T-helper 2 cell treated with Interferon-gamma antibody and Interleukin-4, amounts not matched to agents 5 μg/mL and 100 μg/mL, for 36 hours (primary cell): ENCODE measurements around the gene C5orf52.
"Not testable (repeated sequence)": the region's sequence is repeated elsewhere in the genome, so short reads cannot be mapped to it uniquely, and the experiment has no call there.

Source experiments
- DNase-seq: peaks from one replicate; pipeline ENCODE4 v3.0.0; 2021; ENCODE audit warnings: low spot score
- H3K27ac Mint-ChIP-seq: one replicate; pipeline ENCODE4 v1.8.0; 2021; ENCODE audit warnings: mild to moderate bottlenecking, mixed read lengths
- H3K27me3 Mint-ChIP-seq: one replicate; pipeline ENCODE4 v1.8.0; 2021; ENCODE audit warnings: low read depth, mixed read lengths
- H3K36me3 Mint-ChIP-seq: one replicate; pipeline ENCODE4 v1.8.0; 2021; ENCODE audit warnings: low read depth, mixed read lengths
- H3K4me1 Mint-ChIP-seq: one replicate; pipeline ENCODE4 v1.8.0; 2021; ENCODE audit warnings: low read depth, mixed read lengths
- H3K4me3 Mint-ChIP-seq: one replicate; pipeline ENCODE4 v1.8.0; 2022; ENCODE audit warnings: mild to moderate bottlenecking, moderate library complexity, mixed read lengths
- H3K9me3 Mint-ChIP-seq: one replicate; pipeline ENCODE4 v1.8.0; 2021; ENCODE audit warnings: mixed read lengths

The C5orf52 gene

DNA sequence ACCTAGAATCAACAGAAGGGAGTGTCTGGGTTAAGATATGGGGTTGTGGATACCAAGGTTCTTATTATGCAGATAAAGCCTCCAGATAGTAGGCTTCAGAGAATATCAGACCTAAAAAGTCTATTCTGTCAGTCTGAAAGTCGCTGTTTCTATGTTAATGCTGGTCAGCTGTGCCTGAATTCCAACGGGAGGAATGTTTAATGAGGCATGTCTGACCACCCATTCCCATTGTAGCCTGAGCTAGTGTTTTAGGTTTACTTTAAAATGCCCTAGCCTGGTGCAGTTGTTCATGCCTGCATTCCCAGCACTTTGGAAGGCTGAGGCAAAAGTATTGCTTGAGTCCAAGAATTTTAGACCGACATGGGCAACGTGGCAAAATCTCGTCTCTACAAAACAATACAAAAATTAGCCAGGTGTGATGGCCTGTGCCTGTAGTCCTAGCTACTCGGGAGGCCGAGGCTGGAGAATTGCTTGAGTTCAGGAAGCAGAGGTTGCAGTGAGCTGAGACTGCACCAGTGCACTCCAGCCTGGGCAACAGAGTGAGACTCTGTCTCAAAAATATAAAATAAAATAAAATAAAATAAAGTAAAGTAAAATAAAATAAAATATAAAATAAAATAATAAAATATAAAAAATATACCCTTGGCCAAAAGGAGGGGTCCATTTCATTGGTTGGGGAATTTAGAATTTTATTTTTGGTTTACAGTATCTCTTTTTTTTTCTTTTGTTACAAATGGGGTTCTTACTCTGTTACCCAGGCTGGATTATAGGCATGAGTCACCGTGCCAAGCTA is 11.3 kb upstream of the C5orf52 start:
- H3K9me3 Mint-ChIP-seq: peaks cover 57% of the 10 kb centered on the region
- no peak overlapping the region for H3K4me3 Mint-ChIP-seq
- H3K36me3 Mint-ChIP-seq: peaks cover 28% of the 10 kb centered on the region
- H3K27ac Mint-ChIP-seq: no peak overlapping the region
- peaks cover 3% of the 10 kb centered on the region for H3K4me1 Mint-ChIP-seq
- H3K27me3 Mint-ChIP-seq: peaks cover 2% of the 10 kb centered on the region
- DNase-seq: no peak

DNA sequence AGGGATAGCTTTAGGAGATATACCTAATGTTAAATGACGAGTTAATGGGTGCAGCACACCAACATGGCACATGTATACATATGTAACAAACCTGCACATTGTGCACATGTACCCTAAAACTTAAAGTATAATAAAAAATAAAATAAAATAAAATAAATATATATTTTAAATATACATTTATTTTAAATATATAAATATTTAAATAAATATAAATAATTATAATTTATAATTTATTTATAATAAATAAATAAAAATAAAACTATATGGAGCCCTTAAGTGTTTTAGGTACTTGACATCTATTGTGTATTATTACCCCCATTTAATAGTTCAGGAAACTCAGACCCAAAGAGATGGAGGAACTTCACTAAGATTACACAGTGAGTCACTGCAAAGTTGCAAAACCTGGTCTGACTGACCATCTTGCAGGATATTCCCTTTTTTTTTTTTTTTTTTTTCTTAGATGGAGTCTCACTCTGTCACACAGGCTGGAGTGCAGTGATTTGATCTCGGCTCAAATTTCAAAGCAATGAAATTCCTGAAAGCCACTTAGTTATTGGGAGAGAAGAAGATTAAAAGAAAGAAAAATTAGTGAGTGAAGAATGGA is 5.8 kb upstream of the C5orf52 start:
- Mint-ChIP-seq H3K9me3 (peaks cover 20% of the 10 kb centered on the region), H3K4me1 (peaks cover 15% of the 10 kb centered on the region), H3K27me3 (peaks cover 4% of the 10 kb centered on the region), H3K27ac (no peak overlapping the region), H3K36me3 (peaks cover 10% of the 10 kb centered on the region), H3K4me3 (no peak overlapping the region)
- DNase-seq: no peak

DNA sequence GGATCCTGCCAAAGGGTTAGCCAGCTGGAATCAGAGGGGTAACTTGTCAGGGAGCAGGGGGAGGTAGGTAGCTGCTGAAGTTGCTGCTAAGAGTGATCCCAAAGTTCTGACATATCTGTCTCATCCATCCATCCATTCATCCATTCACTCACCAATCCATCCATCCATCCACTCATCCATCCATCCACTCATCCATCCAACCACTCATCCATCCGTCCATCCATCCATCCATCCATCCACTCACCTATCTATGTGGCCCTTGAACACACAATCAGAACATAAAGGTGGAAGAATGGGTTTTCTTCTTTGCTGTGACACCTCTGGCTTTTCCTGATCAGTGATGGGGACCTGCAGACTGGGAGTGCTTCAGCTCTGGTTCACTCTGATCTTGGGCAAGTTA is 3.0 kb upstream of the C5orf52 start:
- Mint-ChIP-seq H3K4me1 (peaks cover 29% of the 10 kb centered on the region), H3K27ac (no peak overlapping the region), H3K4me3 (no peak overlapping the region), H3K27me3 (peaks cover 25% of the 10 kb centered on the region), H3K36me3 (peaks cover 12% of the 10 kb centered on the region), H3K9me3 (peaks cover 7% of the 10 kb centered on the region)
- DNase-seq: no peak

DNA sequence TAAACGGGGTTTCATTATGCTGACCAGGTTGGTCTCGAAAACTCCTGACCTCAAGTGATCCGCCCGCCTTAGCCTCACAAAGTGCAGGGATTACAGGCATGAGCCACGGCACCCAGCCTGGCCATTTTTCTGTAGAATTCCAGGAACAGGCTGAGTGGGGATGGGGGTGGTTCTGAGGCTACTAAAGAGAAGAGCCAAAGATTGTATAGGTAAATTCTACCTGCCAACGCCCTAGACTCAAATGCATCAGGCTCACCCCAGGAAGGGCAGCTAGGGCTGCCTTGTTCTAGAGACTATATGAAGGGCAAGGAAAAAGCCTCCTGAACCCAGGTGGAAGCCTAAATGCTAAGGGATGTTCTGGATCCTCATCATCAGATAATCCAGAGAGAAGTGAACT is 1.6 kb upstream of the C5orf52 start:
- DNase-seq: no peak
- Mint-ChIP-seq H3K27ac (no peak overlapping the region), H3K36me3 (peaks cover 5% of the 10 kb centered on the region), H3K4me3 (peak overlapping the region; percentile 85), H3K4me1 (peaks cover 29% of the 10 kb centered on the region), H3K9me3 (peaks cover 2% of the 10 kb centered on the region), H3K27me3 (peaks cover 28% of the 10 kb centered on the region)

DNA sequence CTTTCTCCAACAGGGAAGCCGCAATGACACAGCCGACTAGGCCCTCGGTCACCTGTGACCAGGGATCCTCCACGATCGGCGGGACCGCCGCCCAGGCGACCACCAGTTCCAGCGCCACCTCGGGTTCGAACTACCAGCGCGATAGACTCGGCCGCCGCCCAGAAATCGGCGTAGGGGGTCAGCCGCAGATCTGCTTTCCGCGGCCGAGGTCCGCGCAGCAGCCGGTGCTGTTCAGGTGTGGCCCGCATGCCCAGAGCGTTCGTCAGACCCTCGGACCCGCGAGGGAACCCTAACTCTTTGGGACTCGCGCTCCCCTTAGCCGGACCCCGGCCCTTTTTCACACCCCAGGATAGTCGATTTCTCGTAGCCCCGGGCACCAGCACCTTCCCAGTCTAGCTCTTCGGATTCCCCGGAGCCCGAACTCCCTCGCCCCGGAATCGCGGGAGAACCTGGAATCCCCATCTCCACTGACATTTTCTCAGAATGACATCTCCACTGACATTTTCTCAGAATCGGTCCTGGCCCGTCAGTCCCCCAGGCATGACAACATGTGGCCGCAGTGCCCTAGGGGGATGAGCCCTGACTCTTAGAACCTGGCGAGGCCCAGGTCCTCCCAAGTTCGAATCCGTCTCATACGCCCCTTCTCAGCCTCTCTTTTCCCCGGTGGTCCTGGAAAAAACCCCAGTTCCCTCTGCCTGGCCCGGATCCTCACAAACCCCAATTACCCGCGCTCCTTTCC is 428 bp downstream of the C5orf52 start:
- Mint-ChIP-seq H3K4me3 (peak overlapping the region; percentile 85), H3K9me3 (no peaks in the 10 kb centered on the region), H3K27me3 (peaks cover 28% of the 10 kb centered on the region), H3K27ac (peak overlapping the region; percentile 78), H3K36me3 (peaks cover 4% of the 10 kb centered on the region), H3K4me1 (peaks cover 29% of the 10 kb centered on the region)
- no peak for DNase-seq

DNA sequence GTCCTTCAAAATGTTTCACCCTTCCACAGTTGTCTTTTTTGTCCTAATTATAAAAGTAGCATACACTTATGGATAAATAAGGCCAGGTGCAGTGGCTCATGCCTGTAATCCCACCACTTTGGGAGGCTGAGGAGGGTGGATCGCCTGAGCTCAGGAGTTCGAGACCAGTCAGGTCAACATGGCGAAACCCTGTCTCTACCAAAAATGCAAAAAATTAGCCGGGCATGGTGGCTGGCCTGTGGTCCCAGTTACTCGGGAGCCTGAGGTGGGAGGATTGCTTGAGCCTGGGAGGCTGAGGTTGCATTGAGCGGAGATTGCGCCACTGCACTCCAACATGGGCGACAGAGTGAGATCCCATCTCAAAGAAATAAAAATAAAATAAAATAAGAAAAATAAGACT is 1.6 kb downstream of the C5orf52 start:
- H3K4me1 Mint-ChIP-seq: peaks cover 27% of the 10 kb centered on the region
- H3K27me3 Mint-ChIP-seq: peaks cover 28% of the 10 kb centered on the region
- H3K4me3 Mint-ChIP-seq: peak overlapping the region; percentile 85
- H3K9me3 Mint-ChIP-seq: no peaks in the 10 kb centered on the region
- DNase-seq: no peak
- no peak overlapping the region for H3K27ac Mint-ChIP-seq
- peaks cover 4% of the 10 kb centered on the region for H3K36me3 Mint-ChIP-seq

DNA sequence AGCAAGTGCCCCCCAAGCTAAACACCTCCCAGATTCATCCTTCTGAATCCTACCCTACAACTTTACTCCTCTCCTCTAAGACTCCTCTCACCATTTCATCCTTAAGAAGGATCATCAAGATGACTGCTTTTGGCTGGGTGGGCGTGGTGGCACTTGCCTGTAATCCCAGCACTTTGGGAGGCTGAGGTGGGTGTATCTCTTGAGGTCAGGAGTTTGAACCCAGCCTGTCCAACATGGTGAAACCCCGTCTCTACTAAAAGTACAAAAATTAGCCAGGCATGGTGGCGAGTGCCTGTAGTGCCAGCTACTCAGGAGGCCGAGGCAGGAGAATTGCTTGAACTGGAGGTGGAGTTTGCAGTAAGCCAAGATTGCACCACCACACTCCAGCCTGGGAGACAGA is 3.0 kb downstream of the C5orf52 start:
- peaks cover 23% of the 10 kb centered on the region for H3K4me1 Mint-ChIP-seq
- H3K27me3 Mint-ChIP-seq: peaks cover 28% of the 10 kb centered on the region
- not testable (repeated sequence) for H3K27ac Mint-ChIP-seq, H3K36me3 Mint-ChIP-seq, DNase-seq, H3K4me3 Mint-ChIP-seq, H3K9me3 Mint-ChIP-seq

DNA sequence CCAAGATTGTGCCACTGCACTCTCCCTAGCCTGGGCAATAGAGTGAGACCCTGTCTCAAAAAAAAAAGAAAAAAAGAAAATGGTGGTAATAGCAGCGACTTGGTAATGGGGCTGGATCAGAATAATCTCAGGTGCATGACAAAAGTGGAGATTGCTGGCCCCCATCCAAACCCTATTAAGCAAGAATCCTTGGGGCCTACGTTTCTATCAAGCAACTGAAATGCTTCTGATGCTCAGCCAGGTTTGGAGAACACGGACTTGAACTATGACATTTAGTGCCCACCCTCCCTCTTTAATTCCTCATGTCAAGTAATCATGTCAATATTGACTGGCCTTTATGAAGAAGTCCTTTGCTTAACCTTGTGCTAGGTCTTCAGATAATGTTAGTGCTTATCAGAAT is 6.6 kb downstream of the C5orf52 start:
- DNase-seq: no peak
- H3K27me3 Mint-ChIP-seq: peaks cover 7% of the 10 kb centered on the region
- H3K9me3 Mint-ChIP-seq: no peaks in the 10 kb centered on the region
- no peaks in the 10 kb centered on the region for H3K4me1 Mint-ChIP-seq
- H3K27ac Mint-ChIP-seq: no peak overlapping the region
- no peaks in the 10 kb centered on the region for H3K36me3 Mint-ChIP-seq
- H3K4me3 Mint-ChIP-seq: no peak overlapping the region

DNA sequence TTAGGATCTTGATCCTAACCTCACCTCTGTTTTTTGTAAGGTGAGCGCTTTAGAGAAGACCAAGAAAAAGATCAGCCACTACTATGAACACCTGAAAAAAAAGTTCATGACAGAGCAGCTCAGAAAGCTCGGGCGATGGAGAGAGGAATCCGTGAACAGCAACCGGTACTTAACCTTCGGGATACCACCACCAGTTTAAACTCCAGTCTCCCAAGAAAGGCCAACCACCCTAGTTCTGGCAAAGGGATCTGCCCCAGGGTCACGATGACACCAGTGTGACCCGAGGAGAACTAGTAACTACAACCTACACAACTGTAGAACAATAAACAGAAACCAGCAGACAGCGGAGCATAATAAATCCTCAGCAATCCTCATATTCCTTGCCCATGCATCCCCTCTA is 8.5 kb downstream of the C5orf52 start:
- Mint-ChIP-seq H3K4me1 (no peaks in the 10 kb centered on the region), H3K4me3 (no peak overlapping the region), H3K9me3 (no peaks in the 10 kb centered on the region), H3K36me3 (no peaks in the 10 kb centered on the region), H3K27me3 (peaks cover 3% of the 10 kb centered on the region), H3K27ac (no peak overlapping the region)
- no peak for DNase-seq

DNA sequence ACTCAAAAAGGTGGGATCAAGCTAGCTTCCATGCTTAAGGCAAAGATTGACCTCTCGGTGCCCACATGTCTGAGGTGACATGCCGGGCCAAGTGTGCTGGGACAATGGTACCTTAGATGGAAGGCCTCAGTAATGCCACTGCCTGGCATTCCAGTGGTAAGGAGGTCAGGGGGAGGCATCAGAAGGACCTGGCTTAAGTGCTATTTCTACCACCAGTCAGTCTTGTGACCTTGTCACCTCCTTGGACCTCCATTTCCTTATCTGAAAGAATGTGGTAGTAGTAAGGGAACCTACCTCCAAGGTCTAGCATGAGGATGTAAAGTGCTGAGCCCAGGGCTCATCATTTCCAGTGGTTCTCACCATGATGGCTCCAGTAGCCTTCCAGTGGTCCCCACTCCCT is 8.9 kb downstream of the C5orf52 start:
- H3K27ac Mint-ChIP-seq: no peak overlapping the region
- DNase-seq: no peak
- H3K4me1 Mint-ChIP-seq: no peaks in the 10 kb centered on the region
- H3K27me3 Mint-ChIP-seq: peaks cover 3% of the 10 kb centered on the region
- H3K36me3 Mint-ChIP-seq: no peaks in the 10 kb centered on the region
- no peaks in the 10 kb centered on the region for H3K9me3 Mint-ChIP-seq
- H3K4me3 Mint-ChIP-seq: no peak overlapping the region

DNA sequence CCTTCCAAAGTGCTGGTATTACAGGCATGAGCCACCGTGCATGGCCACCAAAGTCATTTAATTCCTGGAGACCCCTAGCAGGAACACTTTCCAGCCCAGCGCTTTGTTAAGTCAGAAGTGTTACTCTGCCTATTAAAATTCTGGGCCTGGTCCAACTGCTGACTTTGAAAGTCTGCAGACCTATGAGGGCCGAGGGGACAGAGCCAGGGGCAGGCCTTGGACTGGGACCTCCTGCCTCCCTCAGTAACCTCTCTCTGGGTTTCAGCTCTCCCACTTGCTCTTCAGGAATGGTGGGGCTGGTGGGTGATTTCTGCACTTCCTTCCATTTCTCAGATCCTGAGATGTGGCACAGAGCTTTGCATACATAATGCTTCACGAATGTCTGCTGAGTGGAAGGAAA is 9.7 kb downstream of the C5orf52 start:
- no peaks in the 10 kb centered on the region for H3K36me3 Mint-ChIP-seq
- H3K4me3 Mint-ChIP-seq: no peak overlapping the region
- no peak overlapping the region for H3K27ac Mint-ChIP-seq
- no peaks in the 10 kb centered on the region for H3K4me1 Mint-ChIP-seq
- no peaks in the 10 kb centered on the region for H3K9me3 Mint-ChIP-seq
- H3K27me3 Mint-ChIP-seq: peaks cover 3% of the 10 kb centered on the region
- no peak for DNase-seq

DNA sequence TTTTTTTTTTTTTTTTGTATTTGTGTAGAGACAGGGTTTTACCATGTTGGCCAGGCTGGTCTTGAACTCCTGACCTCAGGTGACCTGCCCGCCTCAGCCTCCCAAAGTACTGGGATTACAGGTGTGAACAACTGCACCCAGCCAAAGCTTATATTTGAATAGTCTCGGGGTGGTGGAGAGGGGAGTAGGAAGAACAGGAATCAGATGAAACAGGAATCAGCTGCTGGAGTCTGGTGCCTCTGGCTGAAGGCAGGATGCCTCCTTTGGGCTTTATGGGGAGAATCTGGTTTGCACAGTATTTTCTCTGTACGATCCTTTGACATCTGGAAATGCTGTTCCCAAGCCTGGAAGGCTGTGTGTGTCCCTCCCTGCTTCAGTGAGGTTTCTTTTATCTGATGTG is 10.9 kb downstream of the C5orf52 start:
- Mint-ChIP-seq H3K4me1 (no peaks in the 10 kb centered on the region), H3K4me3 (no peak overlapping the region), H3K27me3 (peaks cover 3% of the 10 kb centered on the region), H3K9me3 (no peaks in the 10 kb centered on the region), H3K27ac (no peak overlapping the region), H3K36me3 (no peaks in the 10 kb centered on the region)
- no peak for DNase-seq

DNA sequence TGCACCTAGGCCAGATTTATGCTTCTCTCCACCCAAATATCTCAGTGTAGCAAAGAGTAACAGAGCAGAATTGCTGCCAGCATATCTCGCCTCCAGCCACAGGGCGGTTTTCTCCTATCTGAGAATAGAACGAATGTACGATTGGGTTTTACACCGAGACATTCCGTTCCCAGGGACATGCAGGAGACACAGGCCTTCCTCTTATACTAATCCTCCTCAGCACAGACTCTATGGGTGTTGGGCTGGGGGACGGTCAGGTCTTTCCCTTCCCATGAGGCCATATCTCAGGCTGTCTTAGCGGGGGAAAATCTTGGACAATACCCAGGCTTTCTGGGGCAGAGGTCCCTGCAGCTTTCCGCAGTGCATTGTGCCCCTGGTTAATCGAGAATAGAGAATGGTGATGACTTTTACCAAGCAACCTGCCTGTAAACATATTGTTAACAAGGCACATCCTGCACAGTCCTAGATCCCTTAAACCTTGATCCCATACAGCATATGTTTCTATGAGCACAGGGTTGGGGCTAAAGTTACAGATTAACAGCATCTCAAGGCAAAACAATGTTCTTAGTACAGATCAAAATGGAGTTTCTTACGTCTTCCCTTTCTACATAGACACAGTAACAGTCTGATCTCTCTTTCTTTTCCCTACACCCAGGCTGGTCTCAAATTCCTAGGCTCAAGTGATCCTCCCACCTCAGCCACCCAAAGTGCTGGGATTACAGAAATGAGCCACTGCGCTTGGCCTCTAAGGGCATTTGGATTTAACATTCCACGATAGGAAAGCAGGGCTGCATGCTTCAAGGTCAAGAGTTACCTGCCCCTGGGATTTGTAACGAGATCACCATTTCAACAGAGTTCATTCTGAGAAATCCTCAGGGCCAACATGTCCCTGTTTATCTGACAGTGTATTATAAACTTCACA is 15.2 kb downstream of the C5orf52 start:
- not testable (repeated sequence) for H3K4me1 Mint-ChIP-seq, DNase-seq, H3K27ac Mint-ChIP-seq, H3K4me3 Mint-ChIP-seq, H3K36me3 Mint-ChIP-seq, H3K27me3 Mint-ChIP-seq, H3K9me3 Mint-ChIP-seq
